VCaP (cell line): ENCODE measurements around the gene RASL11A.

Experiments used
- H3K27ac ChIP-seq: fragments of 450-650 bp; 2 replicates; pipeline ENCODE4 v1.5.1; 2017
- CTCF ChIP-seq: fragments of 450-650 bp; conservative IDR thresholded peaks from 2 replicates; pipeline ENCODE4 v1.5.1; 2017; ENCODE audit warnings: mild to moderate bottlenecking, moderate library complexity

The RASL11A gene

GRCh38 chr13:27259831-27260230 is 10.8 kb upstream of the RASL11A start:
- H3K27ac ChIP-seq: no peak overlapping the region
- TF ChIP-seq CTCF: no peak

DNA sequence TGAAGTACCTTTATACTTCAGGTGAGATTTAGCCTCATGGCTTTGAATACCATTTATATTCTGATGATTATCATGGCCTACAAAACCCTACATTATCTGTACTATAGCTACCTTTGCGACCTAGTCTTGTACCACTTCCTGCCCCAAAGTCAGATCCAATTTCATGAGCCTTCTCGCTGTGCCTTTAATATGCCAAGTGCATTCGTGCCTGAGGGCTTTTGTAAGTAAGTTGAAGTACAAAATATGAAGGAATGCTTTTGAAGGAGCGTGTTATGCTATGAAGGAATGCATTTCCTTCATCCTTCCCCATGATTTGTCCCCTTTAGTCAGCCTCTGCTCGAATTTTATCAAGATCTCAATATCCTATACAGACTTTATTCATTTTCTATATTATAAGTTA is 9.2 kb upstream of the RASL11A start:
- no peak for TF ChIP-seq CTCF
- H3K27ac ChIP-seq: no peak overlapping the region

DNA sequence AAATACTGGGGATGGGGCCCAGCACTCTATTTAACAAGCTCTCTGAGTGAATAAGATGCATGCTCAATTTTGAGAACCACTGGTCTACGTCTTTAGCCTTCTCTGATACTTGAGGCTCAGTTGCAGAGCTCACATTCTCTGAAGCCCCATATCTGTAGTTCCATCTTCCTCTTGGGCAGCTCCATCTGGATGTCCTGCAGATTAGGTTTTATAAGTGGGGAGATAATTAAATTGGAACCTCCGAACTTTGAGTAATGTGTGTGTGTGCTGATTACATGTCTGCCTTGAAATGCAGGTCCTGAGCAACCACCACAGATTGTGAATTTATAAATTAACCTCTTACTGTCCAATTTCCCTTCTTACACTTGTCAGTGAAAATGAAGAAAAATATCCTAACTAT is 7.2 kb upstream of the RASL11A start:
- TF ChIP-seq CTCF: no peak
- no peak overlapping the region for H3K27ac ChIP-seq

DNA sequence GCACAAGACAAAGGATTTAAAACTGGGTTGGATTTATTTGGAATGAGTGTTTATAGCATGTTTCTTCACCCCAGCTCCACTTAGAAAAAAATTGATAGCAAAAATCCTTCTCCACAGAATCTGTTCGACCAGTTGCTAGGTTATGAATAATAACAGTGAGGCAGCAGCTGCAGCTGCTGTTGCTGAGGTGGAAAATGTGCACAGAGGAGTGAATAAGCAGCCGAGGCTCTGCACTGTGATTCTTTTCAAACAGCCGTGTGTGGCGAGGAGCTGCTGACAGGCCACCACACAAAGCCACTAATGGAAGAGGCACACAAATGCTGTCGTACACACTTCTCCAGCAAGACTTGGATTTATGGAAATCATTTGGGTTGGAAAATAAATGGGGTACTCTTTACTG is 6.4 kb upstream of the RASL11A start:
- no peak for TF ChIP-seq CTCF
- H3K27ac ChIP-seq: no peak overlapping the region

DNA sequence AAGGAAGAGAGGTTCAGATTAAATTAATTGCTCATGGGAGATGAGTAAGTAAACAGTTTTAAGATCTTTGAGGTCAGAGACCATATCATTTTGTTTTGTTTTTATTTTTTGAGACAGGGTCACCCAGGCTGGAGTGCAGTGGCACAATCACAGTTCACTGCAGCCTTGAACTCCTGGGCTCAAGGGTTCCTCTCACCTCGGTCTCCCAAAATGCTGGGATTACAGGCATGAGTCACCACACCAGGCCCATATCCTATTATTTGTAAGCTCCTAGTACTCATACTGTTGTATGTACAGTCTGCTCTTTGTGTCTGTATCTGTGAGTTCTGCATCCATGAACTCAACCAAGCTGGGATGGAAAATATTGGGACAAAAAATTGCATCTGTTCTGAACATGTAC is 6.0 kb upstream of the RASL11A start:
- no peak overlapping the region for H3K27ac ChIP-seq
- TF ChIP-seq CTCF: no peak

- TF ChIP-seq CTCF: no peak
- no peak overlapping the region for H3K27ac ChIP-seq
Observed at GRCh38 chr13:27266917-27267316, 3.7 kb upstream of the RASL11A start.

GRCh38 chr13:27267596-27267995 is 3.0 kb upstream of the RASL11A start:
- no peak overlapping the region for H3K27ac ChIP-seq
- TF ChIP-seq CTCF: no peak

- no peak overlapping the region for H3K27ac ChIP-seq
- no peak for TF ChIP-seq CTCF
Observed at GRCh38 chr13:27269114-27269665, 1.4 kb upstream of the RASL11A start.
